Heart left ventricle (tissue), 13 donors: ENCODE results near the gene SPATA31C2.

Experiments
- POLR2A ChIP-seq, 2 donors: fragments of 450-650 bp; IDR thresholded peaks; one replicate each; pipeline ENCODE4 v1.6.1; 2017; ENCODE audit warnings: antibody characterized with exemption in 2 of 2, mild to moderate bottlenecking in 2 of 2, moderate library complexity in 2 of 2
- TF ChIP-seq, protein P1 (sequence below), 12 donors: fragments of 200-600 bp; sonication (generic) in 4 of 12; IDR thresholded peaks; one replicate each; pipeline versions ENCODE4 v1.5.0 to v1.8.0; 2018 to 2022; ENCODE audit warnings: antibody characterized with exemption in 12 of 12, mild to moderate bottlenecking in 5 of 12
- donor health status: ischemic (EF 13 %, LVEDD 7.1; RV severe dilation, severe dysfunction).
- donor health status: DM: no; HTN: yes; CAD: no.
- donor health status: DM: no; HTN: no; CAD: no.
- donor health status: ischemic (EF 25% LVEDD 6.9; RV normal size, moderate dysfunction).
- donor health status: ischemic (EF 25% LVEDD 5.7; RV mildly dilated, moderate dysfunction).
- donor health status: ischemic (EF 35%, LVEDD 5.7; RV mildly dilated, moderate dysfunction).
- donor health status: nonischemic (EF 11% LVEDD 7.7; RV severe dilation, severe dysfunction).
- donor health status: DM: yes; HTN: yes; CAD: no.
- donor health status: PGD.
- donor health status: ischemic (EF 29% LVEDD 5.4; RV normal size, mild dysfunction).
- donor health status: nonischemic (EF 23%, LVEDD 6.1; RV moderate dilation, normal function).

DNA sequence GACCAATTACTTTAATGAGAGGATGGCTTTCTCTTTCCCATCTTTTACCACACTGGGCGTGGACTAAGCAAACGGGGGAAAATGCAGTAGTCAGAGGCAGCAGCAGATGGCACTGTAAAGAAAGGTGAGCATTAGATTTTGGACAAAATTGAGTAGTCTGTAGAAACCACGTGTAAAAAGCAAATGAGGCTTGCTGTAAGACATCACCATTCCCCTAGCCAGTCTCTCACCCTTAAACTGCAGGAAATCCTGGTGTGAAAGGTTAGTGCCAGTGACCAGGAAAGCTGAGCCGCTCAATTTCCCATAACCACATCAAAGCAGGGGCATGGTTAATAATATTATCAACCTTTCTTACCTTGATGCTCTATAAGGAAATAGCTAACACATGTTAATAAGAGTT, 31.8 kb downstream of the SPATA31C2 start:
- TF ChIP-seq, protein P1, sequence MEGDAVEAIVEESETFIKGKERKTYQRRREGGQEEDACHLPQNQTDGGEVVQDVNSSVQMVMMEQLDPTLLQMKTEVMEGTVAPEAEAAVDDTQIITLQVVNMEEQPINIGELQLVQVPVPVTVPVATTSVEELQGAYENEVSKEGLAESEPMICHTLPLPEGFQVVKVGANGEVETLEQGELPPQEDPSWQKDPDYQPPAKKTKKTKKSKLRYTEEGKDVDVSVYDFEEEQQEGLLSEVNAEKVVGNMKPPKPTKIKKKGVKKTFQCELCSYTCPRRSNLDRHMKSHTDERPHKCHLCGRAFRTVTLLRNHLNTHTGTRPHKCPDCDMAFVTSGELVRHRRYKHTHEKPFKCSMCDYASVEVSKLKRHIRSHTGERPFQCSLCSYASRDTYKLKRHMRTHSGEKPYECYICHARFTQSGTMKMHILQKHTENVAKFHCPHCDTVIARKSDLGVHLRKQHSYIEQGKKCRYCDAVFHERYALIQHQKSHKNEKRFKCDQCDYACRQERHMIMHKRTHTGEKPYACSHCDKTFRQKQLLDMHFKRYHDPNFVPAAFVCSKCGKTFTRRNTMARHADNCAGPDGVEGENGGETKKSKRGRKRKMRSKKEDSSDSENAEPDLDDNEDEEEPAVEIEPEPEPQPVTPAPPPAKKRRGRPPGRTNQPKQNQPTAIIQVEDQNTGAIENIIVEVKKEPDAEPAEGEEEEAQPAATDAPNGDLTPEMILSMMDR (IDR thresholded peaks at IDR 0.05): peak in 11 of 12 donors; percentile 17 to 59 (median 41)
- no peak for TF ChIP-seq POLR2A (IDR thresholded peaks at IDR 0.05)
